ENCODE data around the gene B3GNT7. TPM values are rescaled to one million over a fixed set of nuclear protein-coding genes. Genes with fewer than 3 reads are reported as not detected.

The B3GNT7 gene
- total RNA-seq, 2 donors from 2014 or later: 13.0 to 32.3 TPM

GRCh38 chr2:231409776-231410175 is 14.3 kb downstream of the B3GNT7 start:
- H3K27ac ChIP-seq (ENCODE audit: low read depth, low read length): no peak overlapping the region
- 96 to 100% methylated on average over 4 to 5 of the region's 5 CpGs for WGBS, 2 experiments (ENCODE audit: insufficient coverage in 1 of 2, insufficient read length in 1 of 2)
- H3K27me3 ChIP-seq (ENCODE audit: control insufficient read depth, insufficient read depth, low read length, poor library complexity, severe bottlenecking): no peaks in the 10 kb centered on the region
- Mint-ChIP-seq H3K4me3 (no peak overlapping the region), H3K4me1 (peaks cover 30% of the 10 kb centered on the region), H3K27me3 (ENCODE audit: insufficient read depth) (no peaks in the 10 kb centered on the region), H3K9me3 (peaks cover 23% of the 10 kb centered on the region), H3K27ac (no peak overlapping the region), H3K36me3 (ENCODE audit: low read depth) (peaks cover 5% of the 10 kb centered on the region)
- DNase-seq: no peak
- peak overlapping the region; percentile 35 for H3K4me3 ChIP-seq (ENCODE audit: low read length)
- H3K9ac ChIP-seq (ENCODE audit: extremely low read depth, low read length, poor library complexity, severe bottlenecking): no peak overlapping the region
- peaks cover 13% of the 10 kb centered on the region for H3K9me3 ChIP-seq (ENCODE audit: control insufficient read depth, low read length)
- no peak for TF ChIP-seq CTCF (conservative IDR thresholded peaks at IDR 0.05)
- no peaks in the 10 kb centered on the region for H3K36me3 ChIP-seq (ENCODE audit: control insufficient read depth, insufficient read depth, low read length)
- H3K4me1 ChIP-seq (ENCODE audit: control insufficient read depth, insufficient read depth, low read length): no peaks in the 10 kb centered on the region

GRCh38 chr2:231410293-231411004 is 14.9 kb downstream of the B3GNT7 start:
- no peaks in the 10 kb centered on the region for H3K4me1 ChIP-seq (ENCODE audit: control insufficient read depth, insufficient read depth, low read length)
- Mint-ChIP-seq H3K27ac (peak overlapping the region; percentile 95), H3K4me1 (peaks cover 23% of the 10 kb centered on the region), H3K36me3 (ENCODE audit: low read depth) (peaks cover 5% of the 10 kb centered on the region), H3K4me3 (no peak overlapping the region), H3K27me3 (ENCODE audit: insufficient read depth) (no peaks in the 10 kb centered on the region), H3K9me3 (peaks cover 23% of the 10 kb centered on the region)
- H3K4me3 ChIP-seq (ENCODE audit: low read length): peak overlapping the region; percentile 35
- no peaks in the 10 kb centered on the region for H3K36me3 ChIP-seq (ENCODE audit: control insufficient read depth, insufficient read depth, low read length)
- WGBS, 2 experiments (ENCODE audit: insufficient coverage in 1 of 2, insufficient read length in 1 of 2): 61 to 68% methylated on average over 5 to 6 of the region's 6 CpGs
- TF ChIP-seq CTCF (conservative IDR thresholded peaks at IDR 0.05): peak; percentile 82
- no peak overlapping the region for H3K9ac ChIP-seq (ENCODE audit: extremely low read depth, low read length, poor library complexity, severe bottlenecking)
- H3K27me3 ChIP-seq (ENCODE audit: control insufficient read depth, insufficient read depth, low read length, poor library complexity, severe bottlenecking): no peaks in the 10 kb centered on the region
- H3K9me3 ChIP-seq (ENCODE audit: control insufficient read depth, low read length): peaks cover 13% of the 10 kb centered on the region
- H3K27ac ChIP-seq (ENCODE audit: low read depth, low read length): peak overlapping the region; percentile 49
- peak; percentile 91 for DNase-seq

- no peak overlapping the region for H3K27ac ChIP-seq (ENCODE audit: low read depth, low read length)
- DNase-seq: peak; percentile 75
- H3K36me3 Mint-ChIP-seq (ENCODE audit: low read depth): peaks cover 5% of the 10 kb centered on the region
These were observed 15.7 kb downstream of the B3GNT7 start for GRCh38 chr2:231411237-231411636.

More at GRCh38 chr2:231411237-231411636, 15.7 kb downstream of the B3GNT7 start:
- Histone ChIP-seq H3K4me1 (ENCODE audit: control insufficient read depth, insufficient read depth, low read length) (no peaks in the 10 kb centered on the region), H3K9me3 (ENCODE audit: control insufficient read depth, low read length) (peaks cover 13% of the 10 kb centered on the region), H3K9ac (ENCODE audit: extremely low read depth, low read length, poor library complexity, severe bottlenecking) (peak overlapping the region; percentile 93), H3K27me3 (ENCODE audit: control insufficient read depth, insufficient read depth, low read length, poor library complexity, severe bottlenecking) (no peaks in the 10 kb centered on the region), H3K36me3 (ENCODE audit: control insufficient read depth, insufficient read depth, low read length) (no peaks in the 10 kb centered on the region), H3K4me3 (ENCODE audit: low read length) (peak overlapping the region; percentile 75)
- Mint-ChIP-seq H3K9me3 (peaks cover 23% of the 10 kb centered on the region), H3K4me1 (peaks cover 19% of the 10 kb centered on the region), H3K4me3 (peak overlapping the region; percentile 58), H3K27me3 (ENCODE audit: insufficient read depth) (no peaks in the 10 kb centered on the region), H3K27ac (peak overlapping the region; percentile 95)
- WGBS, 2 experiments (ENCODE audit: insufficient coverage in 1 of 2, insufficient read length in 1 of 2): 20% methylated on average over 3 of the region's 3 CpGs; no CpG with 5 or more reads in 1 of the 2 experiments
- TF ChIP-seq CTCF (conservative IDR thresholded peaks at IDR 0.05): no peak
